ENCODE measurements around the gene RRBP1.

DNA sequence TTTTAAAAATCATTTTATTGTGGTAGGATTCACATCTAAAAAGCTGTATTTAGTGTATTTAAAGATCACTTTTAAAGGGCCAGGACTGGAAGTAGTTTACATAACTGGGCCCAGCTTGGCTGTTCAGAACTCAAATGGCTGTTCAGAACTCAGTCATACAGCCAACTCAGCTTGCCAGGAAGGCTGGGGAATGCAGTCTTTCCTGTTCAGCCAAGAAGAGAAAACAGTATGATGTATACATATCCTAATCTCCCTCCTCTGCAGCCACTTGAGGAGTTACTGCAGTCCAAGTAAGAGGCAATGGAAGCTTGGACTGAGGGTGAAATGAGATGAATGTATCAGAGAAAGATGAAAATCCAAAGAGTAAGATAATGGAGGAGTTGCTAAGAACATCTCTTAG, 87.6 kb downstream of the RRBP1 start:
- TF ChIP-seq, protein P1, sequence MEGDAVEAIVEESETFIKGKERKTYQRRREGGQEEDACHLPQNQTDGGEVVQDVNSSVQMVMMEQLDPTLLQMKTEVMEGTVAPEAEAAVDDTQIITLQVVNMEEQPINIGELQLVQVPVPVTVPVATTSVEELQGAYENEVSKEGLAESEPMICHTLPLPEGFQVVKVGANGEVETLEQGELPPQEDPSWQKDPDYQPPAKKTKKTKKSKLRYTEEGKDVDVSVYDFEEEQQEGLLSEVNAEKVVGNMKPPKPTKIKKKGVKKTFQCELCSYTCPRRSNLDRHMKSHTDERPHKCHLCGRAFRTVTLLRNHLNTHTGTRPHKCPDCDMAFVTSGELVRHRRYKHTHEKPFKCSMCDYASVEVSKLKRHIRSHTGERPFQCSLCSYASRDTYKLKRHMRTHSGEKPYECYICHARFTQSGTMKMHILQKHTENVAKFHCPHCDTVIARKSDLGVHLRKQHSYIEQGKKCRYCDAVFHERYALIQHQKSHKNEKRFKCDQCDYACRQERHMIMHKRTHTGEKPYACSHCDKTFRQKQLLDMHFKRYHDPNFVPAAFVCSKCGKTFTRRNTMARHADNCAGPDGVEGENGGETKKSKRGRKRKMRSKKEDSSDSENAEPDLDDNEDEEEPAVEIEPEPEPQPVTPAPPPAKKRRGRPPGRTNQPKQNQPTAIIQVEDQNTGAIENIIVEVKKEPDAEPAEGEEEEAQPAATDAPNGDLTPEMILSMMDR (IDR thresholded peaks at IDR 0.05; ENCODE audit: low read length) = no peak
- no peak for TF ChIP-seq EZH2 (optimal IDR thresholded peaks at IDR 0.05; ENCODE audit: low read depth, low read length)
